ENCODE measurements around the gene BTBD1. TPM values are rescaled to one million over a fixed set of nuclear protein-coding genes. Genes with fewer than 3 reads are reported as not detected.

BTBD1 gene
- total and polyA plus RNA-seq, 2 donors (not counting 3 experiments of a cell fraction or from before 2014, with no cell fraction given) = 30.8 to 58.0 TPM

DNA sequence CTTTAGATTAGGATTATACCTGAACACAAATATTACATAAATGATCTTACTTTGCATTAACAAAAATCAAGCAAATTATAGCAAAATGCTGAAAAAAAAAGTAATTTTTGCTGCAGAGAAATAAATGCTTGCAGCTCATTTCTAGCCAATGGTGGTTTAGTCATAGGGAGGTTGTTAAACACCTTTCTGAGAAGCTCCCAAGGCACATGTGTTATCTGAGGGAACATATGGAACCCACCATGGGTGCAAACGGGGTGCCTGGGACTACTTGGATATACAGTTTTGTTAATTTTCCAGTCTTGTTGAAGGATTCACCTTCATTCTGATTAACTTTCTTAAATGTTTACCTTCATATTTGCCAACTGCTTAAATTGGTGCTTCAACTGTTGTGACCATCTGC is 90.0 kb downstream of the BTBD1 start:
- Histone ChIP-seq H3K27me3 (ENCODE audit: control insufficient read depth in 2 of 2, insufficient read depth in 2 of 2, low read length in 2 of 2) (no peaks in the 10 kb centered on the region), H3K9me1 (replicated peaks; ENCODE audit: control insufficient read depth, extremely low read depth, insufficient read depth, low read length) (no peaks in the 10 kb centered on the region), H3K9me3 (replicated peaks; ENCODE audit: control insufficient read depth, insufficient read depth, low read length) (no peaks in the 10 kb centered on the region), H3K27ac (ENCODE audit: insufficient read depth, low read depth, low read length) (no peak overlapping the region), H3K4me2 (ENCODE audit: insufficient read depth, low read length) (no peak overlapping the region), H3K9ac (replicated peaks; ENCODE audit: extremely low read depth, insufficient read depth, low read length) (no peak overlapping the region), H3K36me3 (ENCODE audit: control insufficient read depth in 2 of 2, extremely low read depth in 1 of 2, insufficient read depth in 2 of 2, low read length in 2 of 2) (no peaks in the 10 kb centered on the region), H3K4me1 (ENCODE audit: control insufficient read depth, extremely low read depth, insufficient read depth, low read length) (no peaks in the 10 kb centered on the region), H3K79me2 (ENCODE audit: control insufficient read depth, insufficient read depth, low read length) (no peaks in the 10 kb centered on the region), H3K4me3 (replicated peaks in 1 of 3; ENCODE audit: insufficient read depth in 1 of 3, low read depth in 1 of 3, low read length in 3 of 3) (no peak overlapping the region), H4K20me1 (replicated peaks; ENCODE audit: control insufficient read depth, extremely low read depth, insufficient read depth, low read length) (no peaks in the 10 kb centered on the region), H2AFZ (ENCODE audit: low read depth, low read length) (no peak overlapping the region)
- BruUV-seq (replicated peaks) = no TSS peak
- DNase-seq (ENCODE audit: low read depth, low spot score) (no peak), FAIRE-seq (no peak)
- dilution Hi-C loops (cut with MboI; ENCODE audit: extremely low pct_ligation_motif_present, low sequenced_read_pairs) (no loop called here), intact Hi-C loops (cut with micrococcal nuclease) (no loop called here)
- ChIA-PET POLR2A (no interaction called here), CTCF (no interaction called here)
- TF ChIP-seq MYC (IDR thresholded peaks at IDR 0.05; ENCODE audit: low read depth, low read length) = no peak
- no peak for TF ChIP-seq EZH2 (IDR thresholded peaks at IDR 0.05; ENCODE audit: borderline replicate concordance, low read depth, low read length, severe bottlenecking)
- TF ChIP-seq GATA2 (IDR thresholded peaks at IDR 0.05; ENCODE audit: insufficient read depth, insufficient read length, low read depth, low read length) = no peak
- TF ChIP-seq POLR2A (IDR thresholded peaks at IDR 0.05; ENCODE audit: low read depth, low read length) = no peak
- no peak for TF ChIP-seq JUN (IDR thresholded peaks at IDR 0.05; ENCODE audit: borderline replicate concordance, insufficient read depth, insufficient read length, low read depth)
- no peak for TF ChIP-seq CTCF (IDR thresholded peaks at IDR 0.05; ENCODE audit: extremely low read depth in 1 of 2, insufficient read depth in 1 of 2, low read depth in 1 of 2, low read length in 2 of 2)
- TF ChIP-seq MAX (IDR thresholded peaks at IDR 0.05; ENCODE audit: insufficient read depth, insufficient read length) = no peak
- TF ChIP-seq POLR2AphosphoS5 (IDR thresholded peaks at IDR 0.05; ENCODE audit: insufficient read depth, low read depth, low read length) = no peak
- TF ChIP-seq FOS (IDR thresholded peaks at IDR 0.05; ENCODE audit: borderline replicate concordance, insufficient read depth, low read length) = no peak
